ENCODE results near the gene TFB2M.

DNA sequence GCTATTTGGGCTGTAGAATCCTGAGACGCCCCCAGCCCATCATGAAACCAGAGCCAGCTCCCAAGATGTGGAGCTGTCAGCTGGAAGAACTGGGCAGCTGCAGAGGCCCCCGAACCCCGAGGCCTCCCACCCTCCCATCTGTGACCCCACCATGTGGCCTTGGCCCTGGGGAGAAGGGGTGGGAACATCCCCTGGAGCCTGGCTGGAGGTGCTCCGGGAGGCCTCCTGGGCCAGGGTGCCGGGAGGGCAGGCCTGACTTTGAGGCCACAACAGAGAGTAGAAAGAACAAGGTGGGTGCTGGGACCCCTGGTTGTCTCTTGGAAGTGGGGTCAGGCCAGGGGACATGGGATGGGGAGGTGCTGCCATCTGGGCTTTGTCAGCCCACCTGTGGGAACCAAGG lies 53.0 kb downstream of the TFB2M start:
- TF ChIP-seq POLR2A (IDR thresholded peaks at IDR 0.05; ENCODE audit: low read length) (no peak), GATA1 (IDR thresholded peaks at IDR 0.05; ENCODE audit: low read depth, low read length) (no peak)
